ENCODE measurements around the gene C6orf89. TPM values are rescaled to one million over a fixed set of nuclear protein-coding genes. Genes with fewer than 3 reads are reported as not detected.
A peak's percentile ranks its signal among the peaks of the same experiment; 100 is the strongest.

C6orf89 gene
- total RNA-seq, 2 experiments from 2014 or later: 32.1 to 32.7 TPM

- Mint-ChIP-seq H3K36me3 (peaks cover 10% of the 10 kb centered on the region), H3K4me1 (peaks cover 23% of the 10 kb centered on the region), H3K27me3 (no peaks in the 10 kb centered on the region), H3K4me3 (no peak overlapping the region), H3K27ac (no peak overlapping the region), H3K9me3 (no peaks in the 10 kb centered on the region)
- DNase-seq: no peak
Observed at GRCh38 chr6:36917541-36918193, 31.9 kb downstream of the C6orf89 start.

DNA sequence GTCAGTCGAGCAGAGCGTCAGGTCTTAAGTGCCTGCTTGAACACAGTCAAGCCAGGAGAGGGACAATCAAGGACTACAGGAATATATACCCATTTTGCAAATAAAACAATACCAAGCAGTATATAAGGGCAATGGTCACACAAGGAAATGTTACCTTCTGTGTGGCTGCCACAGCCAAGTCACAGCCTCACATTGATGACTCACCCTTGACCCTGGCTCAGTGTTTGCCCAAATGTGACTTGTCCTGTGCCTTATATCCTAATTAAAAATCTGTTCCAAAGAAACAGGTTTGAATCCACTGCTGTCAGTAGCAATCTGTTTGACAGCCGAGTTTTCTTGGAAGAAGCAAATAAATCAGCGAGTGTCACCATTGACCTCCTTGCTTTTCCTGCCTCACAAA lies 34.3 kb downstream of the C6orf89 start:
- no peaks in the 10 kb centered on the region for H3K27me3 Mint-ChIP-seq
- H3K9me3 Mint-ChIP-seq: no peaks in the 10 kb centered on the region
- H3K27ac Mint-ChIP-seq: no peak overlapping the region
- no peak overlapping the region for H3K4me3 Mint-ChIP-seq
- H3K36me3 Mint-ChIP-seq: peaks cover 2% of the 10 kb centered on the region
- no peak for DNase-seq
- peaks cover 7% of the 10 kb centered on the region for H3K4me1 Mint-ChIP-seq

- Mint-ChIP-seq H3K36me3 (peaks cover 5% of the 10 kb centered on the region), H3K4me3 (no peak overlapping the region), H3K27ac (no peak overlapping the region), H3K9me3 (no peaks in the 10 kb centered on the region), H3K4me1 (peaks cover 7% of the 10 kb centered on the region), H3K27me3 (no peaks in the 10 kb centered on the region)
- DNase-seq: no peak
Observed at GRCh38 chr6:36920546-36920945, 34.8 kb downstream of the C6orf89 start.

- no peak for DNase-seq
- H3K9me3 Mint-ChIP-seq: no peaks in the 10 kb centered on the region
- peaks cover 4% of the 10 kb centered on the region for H3K4me1 Mint-ChIP-seq
- no peaks in the 10 kb centered on the region for H3K27me3 Mint-ChIP-seq
- H3K36me3 Mint-ChIP-seq: peaks cover 5% of the 10 kb centered on the region
- H3K27ac Mint-ChIP-seq: no peak overlapping the region
- no peak overlapping the region for H3K4me3 Mint-ChIP-seq
Observed at GRCh38 chr6:36924131-36924530, 38.4 kb downstream of the C6orf89 start.

- Mint-ChIP-seq H3K9me3 (no peaks in the 10 kb centered on the region), H3K27ac (no peak overlapping the region), H3K27me3 (no peaks in the 10 kb centered on the region), H3K4me3 (no peak overlapping the region), H3K36me3 (peaks cover 3% of the 10 kb centered on the region), H3K4me1 (peaks cover 4% of the 10 kb centered on the region)
- DNase-seq: no peak
Observed at GRCh38 chr6:36924778-36925374, 39.1 kb downstream of the C6orf89 start.

GRCh38 chr6:36925809-36926208 lies 40.1 kb downstream of the C6orf89 start:
- no peak for DNase-seq
- H3K4me1 Mint-ChIP-seq: peaks cover 4% of the 10 kb centered on the region
- H3K27me3 Mint-ChIP-seq: no peaks in the 10 kb centered on the region
- H3K4me3 Mint-ChIP-seq: no peak overlapping the region
- no peaks in the 10 kb centered on the region for H3K9me3 Mint-ChIP-seq
- H3K27ac Mint-ChIP-seq: peak overlapping the region; percentile 19
- peaks cover 3% of the 10 kb centered on the region for H3K36me3 Mint-ChIP-seq

DNA sequence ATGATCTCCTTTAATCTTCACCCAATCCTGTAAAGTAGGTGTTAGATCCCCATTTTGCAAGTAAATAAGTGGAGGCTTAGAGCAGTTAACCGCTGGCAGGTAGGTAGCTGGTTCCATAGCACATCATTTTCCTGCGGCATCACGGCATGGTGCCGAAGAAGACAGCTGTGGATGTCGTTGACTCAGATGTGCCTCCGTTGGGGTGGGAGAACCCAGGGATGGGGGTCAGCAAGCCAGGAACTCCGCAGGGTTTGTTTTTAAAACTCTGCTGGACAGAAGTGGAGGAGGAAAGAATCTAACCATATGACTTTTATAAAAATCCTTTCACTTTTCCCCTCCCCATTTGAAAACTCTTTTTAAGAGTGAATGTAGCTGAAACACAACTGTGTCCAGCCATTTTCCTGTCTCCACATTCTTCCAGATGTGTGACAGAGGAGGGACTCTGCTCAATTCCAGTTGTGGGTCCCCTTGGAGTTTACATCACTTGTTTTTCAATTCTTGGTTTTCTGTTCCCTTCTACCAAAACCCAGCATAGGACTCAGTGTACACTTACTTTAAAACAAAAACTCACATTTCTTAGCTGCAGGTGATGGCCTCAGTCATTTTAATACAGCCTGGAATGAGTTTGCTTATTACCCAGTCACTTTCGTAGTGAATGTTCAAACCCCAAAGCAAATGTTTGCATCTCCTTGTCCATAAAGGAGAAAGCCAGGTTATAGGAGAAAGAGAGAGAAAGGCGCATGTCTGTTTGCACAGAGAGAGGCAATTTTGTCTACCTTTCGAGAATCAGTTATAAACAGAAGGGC lies 41.2 kb downstream of the C6orf89 start:
- H3K9me3 Mint-ChIP-seq: no peaks in the 10 kb centered on the region
- no peak overlapping the region for H3K4me3 Mint-ChIP-seq
- H3K4me1 Mint-ChIP-seq: peaks cover 4% of the 10 kb centered on the region
- no peak for DNase-seq
- no peak overlapping the region for H3K27ac Mint-ChIP-seq
- no peaks in the 10 kb centered on the region for H3K27me3 Mint-ChIP-seq
- H3K36me3 Mint-ChIP-seq: peaks cover 3% of the 10 kb centered on the region

GRCh38 chr6:36927691-36928546 lies 42.2 kb downstream of the C6orf89 start:
- no peaks in the 10 kb centered on the region for H3K27me3 Mint-ChIP-seq
- no peak overlapping the region for H3K27ac Mint-ChIP-seq
- peaks cover 3% of the 10 kb centered on the region for H3K36me3 Mint-ChIP-seq
- H3K9me3 Mint-ChIP-seq: no peaks in the 10 kb centered on the region
- peaks cover 4% of the 10 kb centered on the region for H3K4me1 Mint-ChIP-seq
- DNase-seq: no peak
- no peak overlapping the region for H3K4me3 Mint-ChIP-seq

- Mint-ChIP-seq H3K36me3 (peaks cover 3% of the 10 kb centered on the region), H3K4me1 (peaks cover 4% of the 10 kb centered on the region), H3K9me3 (no peaks in the 10 kb centered on the region), H3K27ac (no peak overlapping the region), H3K27me3 (no peaks in the 10 kb centered on the region), H3K4me3 (no peak overlapping the region)
- DNase-seq: no peak
Observed at GRCh38 chr6:36928547-36928918, 42.8 kb downstream of the C6orf89 start.

DNA sequence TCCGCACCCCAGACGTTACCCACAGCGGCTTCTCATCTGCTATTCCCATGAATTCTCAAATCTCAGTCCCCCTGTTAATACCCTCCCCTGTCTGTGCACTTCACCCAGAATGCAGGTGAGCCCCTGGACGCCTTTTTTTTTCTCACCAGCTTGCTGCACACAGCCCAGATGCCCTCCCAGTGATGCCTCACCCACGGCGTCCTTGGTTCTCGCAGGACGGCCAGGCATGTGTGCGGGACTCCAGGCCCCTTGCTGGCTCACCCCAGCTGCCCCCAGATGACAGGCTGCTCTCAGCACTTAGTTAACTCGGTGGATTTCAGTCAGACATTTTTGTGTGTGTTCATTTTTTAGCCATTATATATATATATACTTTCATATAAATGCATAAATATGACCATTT lies 43.4 kb downstream of the C6orf89 start:
- Mint-ChIP-seq H3K36me3 (peaks cover 3% of the 10 kb centered on the region), H3K9me3 (no peaks in the 10 kb centered on the region), H3K27me3 (no peaks in the 10 kb centered on the region), H3K4me3 (no peak overlapping the region), H3K4me1 (peaks cover 2% of the 10 kb centered on the region), H3K27ac (no peak overlapping the region)
- DNase-seq: no peak

DNA sequence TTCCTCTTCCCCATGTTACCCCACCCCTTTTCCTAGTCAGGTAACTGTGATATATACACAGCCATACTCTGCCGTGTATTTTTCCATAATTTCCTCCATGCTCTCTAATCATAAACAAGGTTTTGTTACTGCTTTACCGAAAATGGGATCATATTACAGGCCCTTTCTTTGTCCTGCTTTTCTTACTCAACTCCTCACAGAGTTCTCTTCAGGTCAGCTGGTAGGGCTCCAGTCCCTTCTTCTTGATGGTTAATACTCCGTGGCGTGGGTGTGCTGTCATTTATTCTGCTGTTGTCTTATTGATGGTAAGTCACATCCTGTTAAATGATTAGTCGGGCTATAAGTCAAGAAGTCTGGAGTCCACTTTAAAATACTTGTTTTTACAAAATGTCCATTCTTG lies 43.9 kb downstream of the C6orf89 start:
- H3K36me3 Mint-ChIP-seq: peaks cover 3% of the 10 kb centered on the region
- no peak overlapping the region for H3K4me3 Mint-ChIP-seq
- H3K27ac Mint-ChIP-seq: no peak overlapping the region
- H3K4me1 Mint-ChIP-seq: peaks cover 2% of the 10 kb centered on the region
- no peaks in the 10 kb centered on the region for H3K9me3 Mint-ChIP-seq
- no peaks in the 10 kb centered on the region for H3K27me3 Mint-ChIP-seq
- no peak for DNase-seq

- DNase-seq: no peak
- H3K36me3 Mint-ChIP-seq: no peaks in the 10 kb centered on the region
- H3K9me3 Mint-ChIP-seq: no peaks in the 10 kb centered on the region
- H3K27ac Mint-ChIP-seq: no peak overlapping the region
- H3K4me1 Mint-ChIP-seq: peaks cover 2% of the 10 kb centered on the region
- H3K27me3 Mint-ChIP-seq: no peaks in the 10 kb centered on the region
- H3K4me3 Mint-ChIP-seq: no peak overlapping the region
Observed at GRCh38 chr6:36930483-36930882, 44.7 kb downstream of the C6orf89 start.

DNA sequence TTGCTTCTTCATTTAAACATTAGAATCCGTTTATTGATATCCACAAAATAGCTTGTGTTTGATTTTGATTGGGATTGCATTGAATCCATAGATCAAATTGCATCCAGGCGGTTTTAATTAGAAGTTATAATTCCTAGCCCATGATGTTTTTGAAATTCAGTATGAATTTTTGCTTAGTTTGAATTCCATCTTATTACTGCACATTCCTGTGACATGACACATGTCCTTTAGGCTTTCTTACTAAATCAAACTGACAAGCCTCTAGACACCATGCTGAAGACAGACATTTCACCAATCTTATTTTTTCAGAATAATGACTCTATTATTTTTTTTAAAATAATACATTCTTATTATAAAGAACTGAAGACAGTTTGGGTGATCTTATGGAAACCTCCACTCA lies 47.4 kb downstream of the C6orf89 start:
- no peaks in the 10 kb centered on the region for H3K9me3 Mint-ChIP-seq
- H3K27ac Mint-ChIP-seq: no peak overlapping the region
- H3K4me3 Mint-ChIP-seq: no peak overlapping the region
- no peak for DNase-seq
- no peaks in the 10 kb centered on the region for H3K4me1 Mint-ChIP-seq
- no peaks in the 10 kb centered on the region for H3K27me3 Mint-ChIP-seq
- no peaks in the 10 kb centered on the region for H3K36me3 Mint-ChIP-seq

- H3K27me3 Mint-ChIP-seq: no peaks in the 10 kb centered on the region
- DNase-seq: no peak
- H3K27ac Mint-ChIP-seq: no peak overlapping the region
- H3K9me3 Mint-ChIP-seq: no peaks in the 10 kb centered on the region
- no peaks in the 10 kb centered on the region for H3K36me3 Mint-ChIP-seq
- no peak overlapping the region for H3K4me3 Mint-ChIP-seq
- H3K4me1 Mint-ChIP-seq: no peaks in the 10 kb centered on the region
Observed at GRCh38 chr6:36933519-36933918, 47.8 kb downstream of the C6orf89 start.

DNA sequence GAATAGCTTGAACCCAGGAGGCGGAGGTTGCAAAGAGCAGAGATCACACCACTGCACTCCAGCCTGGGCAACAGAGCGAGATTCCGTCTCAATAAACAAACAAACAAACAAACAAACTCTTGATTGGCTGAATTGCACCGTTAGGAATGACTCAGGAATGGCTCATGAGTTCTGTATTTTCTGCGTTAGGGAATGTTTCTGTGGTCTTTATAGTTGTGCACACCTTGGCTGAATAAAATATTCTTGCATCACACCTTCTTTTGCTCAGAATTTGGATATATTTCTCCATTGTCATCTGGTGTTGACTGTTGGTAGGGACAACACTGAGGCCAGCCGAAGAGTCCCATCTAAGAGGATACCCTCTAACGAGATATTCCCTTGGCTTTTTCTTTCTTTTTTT lies 49.1 kb downstream of the C6orf89 start:
- Mint-ChIP-seq H3K27ac (no peak overlapping the region), H3K4me3 (no peak overlapping the region), H3K9me3 (no peaks in the 10 kb centered on the region), H3K27me3 (peaks cover 3% of the 10 kb centered on the region), H3K36me3 (no peaks in the 10 kb centered on the region), H3K4me1 (no peaks in the 10 kb centered on the region)
- DNase-seq: no peak

Data from activated naive CD8-positive, alpha-beta T cell treated with anti-CD3 and anti-CD28 coated beads for 36 hours (primary cell).